Psoas muscle (tissue), 8 donors: Measurements from ENCODE around the gene MB. TPM values are rescaled to one million over a fixed set of nuclear protein-coding genes. Genes with fewer than 3 reads are reported as not detected.

Source experiments
- ATAC-seq, 4 donors: fragments of 200-7000 bp; cut with Tn5 transposase; one replicate each; pipeline ENCODE4 v1.9.1; 2020; ENCODE audit warnings: moderate library complexity in 3 of 4, mild to moderate bottlenecking in 2 of 4
- DNase-seq, 2 donors: peaks; one replicate each; pipeline ENCODE4 v3.0.0-alpha.2; 2020
- H3K27ac ChIP-seq: fragments of 200-600 bp; one replicate; pipeline ENCODE4 v1.8.0; 2022
- H3K27me3 ChIP-seq, 3 donors: fragments of 200-600 bp in 1 of 3; one replicate each; pipeline versions ENCODE4 v1.6.1 to v1.8.0; 2013 to 2022; ENCODE audit warnings: low read length in 2 of 3, mild to moderate bottlenecking in 2 of 3, moderate library complexity in 1 of 3; ENCODE audit not compliant: insufficient read depth in 3 of 3
- H3K36me3 ChIP-seq, 2 donors: fragments of 200-600 bp in 1 of 2; one replicate each; pipeline versions ENCODE4 v1.6.1 to v1.8.0; 2013 to 2022; ENCODE audit warnings: low read depth in 1 of 2, mild to moderate bottlenecking in 1 of 2, moderate library complexity in 1 of 2; ENCODE audit not compliant: insufficient read depth in 1 of 2
- H3K4me1 ChIP-seq: fragments of 200-600 bp; one replicate; pipeline ENCODE4 v1.8.0; 2022
- H3K4me3 ChIP-seq: fragments of 200-600 bp; one replicate; pipeline ENCODE4 v1.8.0; 2022; ENCODE audit warnings: mild to moderate bottlenecking
- H3K9me3 ChIP-seq: fragments of 200-600 bp; one replicate; pipeline ENCODE4 v1.8.0; 2022
- CTCF ChIP-seq: fragments of 200-600 bp; IDR thresholded peaks from one replicate; pipeline ENCODE4 v1.8.0; 2022; ENCODE audit warnings: antibody characterized with exemption
- WGBS, 3 donors: extraction: QIAGEN DNeasy Blood & Tissue Kit; methylation state at CpG; one replicate each; pipeline versions ENCODE4 v1.1.6 to v1.1.7; 2013; 5-methylcytosine and 5-hydroxymethylcytosine counted together
- intact Hi-C, 2 donors: fragments of 100-400 bp; cut with DNase I; formaldehyde crosslinking; loops; one replicate each; pipeline versions ENCODE4 v1.11.0 to v1.14.2; 2022
- polyA plus RNA-seq, 3 donors: library from polyadenylated mRNA; stranded (reverse); fragments of 200-250 nt; gene quantifications; one replicate each; pipeline ENCODE4 v1.2.3, GENCODE V29; 2013
- total RNA-seq, 4 donors: library from RNA; stranded (reverse); fragmentation: NEBNext Ultra II Directional in 2 of 4; extraction: Animal tissue kit (Norgen Biotek cat#: 25700) in 2 of 4; gene quantifications; one replicate each; pipeline versions ENCODE4 v1.2.1 to v1.2.4, GENCODE V29; 2021 to 2023
- donor health status: healthy with polysubstance abuse.
- donor health status: DM: no; HTN: no; CAD: no; lungs with moderate emphysema.
- donor health status: Bipolar disorder and iron deficiency.
- donor health status: healthy.
- donor health status: DM: yes; HTN: yes; CAD: no.
- donor health status: DM: no; HTN: no; CAD: no.
- donor health status: DM: no; HTN: no; CAD: no.
- donor health status: DM: yes; HTN: yes; CAD: no.

MB gene
- total and polyA plus RNA-seq, 7 donors = 6,836 to 12,606 (median 9,385) TPM

- Histone ChIP-seq H3K36me3 (peaks cover 0 to 40% of the 10 kb centered on the region in 2 donors), H3K4me1 (peaks cover 68% of the 10 kb centered on the region), H3K4me3 (no peak overlapping the region), H3K9me3 (no peaks in the 10 kb centered on the region), H3K27ac (peak overlapping the region; percentile 87), H3K27me3 (no peaks in the 10 kb centered on the region)
- ATAC-seq (no peak), DNase-seq (no peak)
- WGBS, 3 donors = 55 to 74% (median 55%) methylated on average over 8 of the region's 8 CpGs
- no peak for TF ChIP-seq CTCF
- intact Hi-C loops = no loop called here
Measured at GRCh38 chr22:35606916-35607315, 10.2 kb downstream of the MB start.

- Histone ChIP-seq H3K4me3 (no peak overlapping the region), H3K9me3 (no peaks in the 10 kb centered on the region), H3K27ac (peak overlapping the region; percentile 87), H3K27me3 (no peaks in the 10 kb centered on the region), H3K4me1 (peaks cover 59% of the 10 kb centered on the region), H3K36me3 (peaks cover 0 to 35% of the 10 kb centered on the region in 2 donors)
- 21 to 40% (median 23%) methylated on average over 13 of the region's 13 CpGs for WGBS, 3 donors
- TF ChIP-seq CTCF = no peak
- peak; percentile 39 to 52 (median 42) for ATAC-seq
- intact Hi-C loops = no loop called here
- DNase-seq = no peak
Measured at GRCh38 chr22:35605851-35606481, 11.2 kb downstream of the MB start.

GRCh38 chr22:35605369-35605680 is 11.8 kb downstream of the MB start:
- no peak for DNase-seq
- Histone ChIP-seq H3K4me1 (peaks cover 57% of the 10 kb centered on the region), H3K4me3 (no peak overlapping the region), H3K9me3 (no peaks in the 10 kb centered on the region), H3K27ac (peak overlapping the region; percentile 87), H3K27me3 (no peaks in the 10 kb centered on the region), H3K36me3 (peaks cover 0 to 29% of the 10 kb centered on the region in 2 donors)
- no peak for ATAC-seq
- intact Hi-C loops = no loop called here
- 27 to 39% (median 36%) methylated on average over 2 of the region's 2 CpGs for WGBS, 3 donors
- TF ChIP-seq CTCF = no peak

- Histone ChIP-seq H3K27me3 (no peaks in the 10 kb centered on the region), H3K4me3 (no peak overlapping the region), H3K4me1 (peaks cover 57% of the 10 kb centered on the region), H3K27ac (peak overlapping the region; percentile 87), H3K36me3 (peaks cover 0 to 24% of the 10 kb centered on the region in 2 donors), H3K9me3 (no peaks in the 10 kb centered on the region)
- TF ChIP-seq CTCF = no peak
- no peak for DNase-seq
- 30 to 40% (median 31%) methylated on average over 9 of the region's 9 CpGs for WGBS, 3 donors
- ATAC-seq = peak in 2 of 4 donors; percentile 23 to 38
- intact Hi-C loops = no loop called here
Measured at GRCh38 chr22:35604621-35605368, 12.3 kb downstream of the MB start.
